Stimulated activated CD4-positive, alpha-beta T cell treated with anti-CD3 and anti-CD28 coated beads, Interleukin-15, amount 100 ng/mL, for 1 hour (primary cell): ENCODE data around the gene ADAM23.

Experiments used
- DNase-seq, 2 donors: peaks; one replicate each; pipeline ENCODE4 v3.0.0-alpha.2; 2020; ENCODE audit warnings: low read depth in 1 of 2, low spot score in 1 of 2

ADAM23 gene

GRCh38 chr2:206635015-206635414, 191.7 kb downstream of the ADAM23 start:
- DNase-seq: no peak

DNA sequence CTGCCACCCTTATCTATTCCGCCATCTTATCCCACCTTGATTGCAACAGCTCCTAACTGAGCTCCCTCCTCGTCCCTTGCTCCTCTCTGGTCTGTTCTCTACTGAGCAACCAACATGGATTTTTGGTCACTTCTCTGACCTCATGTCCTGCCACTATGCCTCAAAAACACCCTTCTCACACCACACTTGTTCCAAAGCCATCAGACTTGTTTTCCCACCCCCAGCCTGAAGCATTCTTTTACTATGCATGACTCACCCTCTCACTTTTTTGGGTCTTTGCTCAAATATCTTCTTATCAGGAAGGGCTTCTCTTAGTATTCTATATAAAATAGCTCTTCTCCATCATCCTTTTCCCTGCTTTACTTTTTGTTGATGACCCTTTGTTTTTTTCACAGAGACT, 196.3 kb downstream of the ADAM23 start:
- DNase-seq: no peak

- DNase-seq: no peak
Observed at GRCh38 chr2:206641226-206641625, 197.9 kb downstream of the ADAM23 start.

GRCh38 chr2:206642075-206643025, 199.0 kb downstream of the ADAM23 start, which contains the start of gene FAM237A:
TSS of gene FAM237A (plus strand) at chr2:206642487. CDS start at chr2:206644237, 1,750 bp downstream.
- no peak for DNase-seq

GRCh38 chr2:206647985-206648384, 204.7 kb downstream of the ADAM23 start:
- DNase-seq: no peak

DNA sequence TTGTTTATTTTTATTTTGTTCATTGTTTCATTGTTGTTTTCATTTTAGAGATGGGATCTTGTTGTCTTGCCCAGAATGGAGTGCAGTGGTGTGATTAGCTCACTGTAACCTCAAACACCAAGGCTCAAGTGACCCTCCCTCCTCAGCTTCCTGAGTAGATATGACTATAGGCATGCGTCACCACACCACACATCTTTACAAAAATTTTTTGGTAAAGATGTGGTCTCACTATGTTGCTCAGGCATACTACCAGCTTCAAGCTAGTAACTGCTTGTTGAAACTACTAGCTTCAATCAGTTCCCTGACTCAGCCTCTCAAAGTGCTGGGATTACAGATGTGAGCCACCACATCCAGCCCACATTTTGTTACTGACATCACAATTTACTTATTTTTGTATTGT, 213.8 kb downstream of the ADAM23 start:
- DNase-seq: no peak

DNA sequence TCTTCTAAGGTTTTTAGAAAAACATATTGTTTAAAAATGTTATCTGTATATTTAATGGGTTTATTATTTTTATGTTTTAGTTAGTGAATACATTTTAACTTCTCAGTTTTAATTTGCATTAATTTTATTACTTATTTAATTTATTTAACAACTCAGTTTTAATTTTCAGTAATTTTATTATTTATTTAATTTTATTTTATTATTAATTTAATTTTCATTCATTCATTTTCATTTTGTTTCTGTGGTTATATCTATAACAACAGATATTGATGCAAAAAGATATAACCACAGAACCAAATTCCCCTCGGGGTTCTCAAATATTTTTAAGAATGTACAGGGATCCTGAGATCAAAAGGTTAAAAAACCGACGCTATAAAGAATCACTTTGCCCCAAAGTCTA, 221.9 kb downstream of the ADAM23 start:
- DNase-seq: no peak
